Sigmoid colon (tissue), 7 donors: Measurements from ENCODE around the gene KLK5. TPM values are rescaled to one million over a fixed set of nuclear protein-coding genes. Genes with fewer than 3 reads are reported as not detected.
A peak's percentile ranks its signal among the peaks of the same experiment; 100 is the strongest.

Experiments
- DNase-seq: peaks from one replicate; pipeline ENCODE4 v3.0.0-alpha.2; 2019
- H3K27ac ChIP-seq, 4 donors: fragments of 200-600 bp; sonication (generic); one replicate each; pipeline ENCODE4 v1.5.1; 2016 to 2019; ENCODE audit warnings: mild to moderate bottlenecking in 1 of 4
- H3K27me3 ChIP-seq, 3 donors: fragments of 200-600 bp; sonication (generic); one replicate each; pipeline ENCODE4 v1.5.1; 2019; ENCODE audit warnings: mild to moderate bottlenecking in 1 of 3
- H3K36me3 ChIP-seq, 4 donors: fragments of 200-600 bp; sonication (generic); one replicate each; pipeline ENCODE4 v1.5.1; 2016 to 2019
- H3K4me1 ChIP-seq, 4 donors: fragments of 200-600 bp; sonication (generic); one replicate each; pipeline ENCODE4 v1.5.1; 2017 to 2019
- H3K4me3 ChIP-seq, 4 donors: fragments of 200-600 bp; sonication (generic); one replicate each; pipeline ENCODE4 v1.5.1; 2017 to 2019; ENCODE audit warnings: mild to moderate bottlenecking in 2 of 4, moderate library complexity in 1 of 4
- H3K9me3 ChIP-seq, 4 donors: fragments of 200-600 bp in 3 of 4; sonication (generic) in 3 of 4; one replicate each; pipeline versions ENCODE4 v1.5.1 to v1.6.1; 2013 to 2019
- CTCF ChIP-seq, 4 experiments: fragments of 450-650 bp in 3 of 4; fragments of 200-600 bp in 1 of 4; IDR thresholded peaks; one replicate each; pipeline ENCODE4 v1.5.1; 2016 to 2019; ENCODE audit warnings: antibody characterized with exemption in 4 of 4, mild to moderate bottlenecking in 3 of 4, moderate library complexity in 2 of 4
- EP300 ChIP-seq, 4 donors: sonication (generic); formaldehyde crosslinking; IDR thresholded peaks; one replicate each; pipeline ENCODE4 v1.6.1; 2017; ENCODE audit warnings: antibody characterized with exemption in 4 of 4
- POLR2A ChIP-seq, 2 donors: fragments of 450-650 bp; IDR thresholded peaks; one replicate each; pipeline ENCODE4 v1.6.1; 2016; ENCODE audit warnings: antibody characterized with exemption in 2 of 2, mild to moderate bottlenecking in 2 of 2, moderate library complexity in 2 of 2
- POLR2AphosphoS5 ChIP-seq, 4 donors: sonication (generic); formaldehyde crosslinking; IDR thresholded peaks; one replicate each; pipeline ENCODE4 v1.6.1; 2017; ENCODE audit warnings: antibody characterized with exemption in 4 of 4
- WGBS, 2 donors: extraction: QIAGEN DNeasy Blood & Tissue Kit; methylation state at CpG; one replicate each; pipeline ENCODE4 v1.1.7; 2013; 5-methylcytosine and 5-hydroxymethylcytosine counted together
- intact Hi-C: fragments of 100-400 bp; cut with DNase I; formaldehyde crosslinking; loops from one replicate; pipeline ENCODE4 v1.15.1; 2023
- polyA plus RNA-seq, 3 donors: library from polyadenylated mRNA; stranded (reverse); fragments of 200-250 nt; gene quantifications; one replicate each; pipeline ENCODE4 v1.2.3, GENCODE V29; 2013
- total RNA-seq, 4 donors: library from RNA; depleted of rRNA; stranded (reverse); fragments of >200 nt; gene quantifications; one replicate each; pipeline ENCODE4 v1.1.0, GENCODE V29; 2016
- donor health status: healthy with polysubstance abuse.
- donor health status: Bipolar disorder and iron deficiency.
- donor health status: healthy.

KLK5 gene
- total and polyA plus RNA-seq, 7 donors: not detected

DNA sequence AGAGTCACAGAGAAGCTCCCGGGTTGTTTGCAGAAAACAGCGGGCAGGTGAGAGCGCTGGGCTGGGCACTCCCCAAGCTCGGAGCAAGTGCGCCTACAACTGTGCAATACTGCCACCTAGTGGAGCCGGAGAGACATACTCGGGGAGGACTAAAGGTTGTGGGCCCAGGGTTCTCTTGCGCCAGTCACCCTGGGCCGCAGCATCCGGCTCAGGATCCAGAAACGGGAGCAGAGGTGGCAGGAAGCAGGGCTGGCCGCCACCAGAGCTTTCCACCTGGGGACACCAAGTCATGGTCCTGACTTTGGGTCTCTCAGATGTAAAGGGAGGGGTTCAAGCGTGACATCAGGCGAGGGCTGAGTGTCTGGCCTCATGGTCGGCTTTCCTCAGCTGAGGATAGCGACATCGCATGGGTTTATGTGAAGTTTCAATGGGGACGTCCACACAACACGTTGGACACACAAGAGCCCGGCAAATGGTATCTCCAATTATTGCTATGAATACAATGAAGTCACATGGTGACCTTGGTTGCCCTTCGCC, 30.5 kb downstream of the KLK5 start:
- intact Hi-C loops: loop anchor here (10.0 kb wide), 1 partner anchor 568 kb away; no protein-coding TSS in a partner anchor
- 27 to 33% methylated on average over 21 of the region's 21 CpGs for WGBS, 2 donors
- H3K27me3 ChIP-seq: peaks cover 0 to 39% (median 9%) of the 10 kb centered on the region in 3 donors
- H3K27ac ChIP-seq: no peak overlapping the region
- H3K4me3 ChIP-seq: no peak overlapping the region
- peaks cover 0 to 5% (median 0%) of the 10 kb centered on the region in 4 donors for H3K4me1 ChIP-seq
- DNase-seq: peak; percentile 80
- no peaks in the 10 kb centered on the region for H3K36me3 ChIP-seq
- no peak for TF ChIP-seq POLR2AphosphoS5 (IDR thresholded peaks at IDR 0.05)
- peak; percentile 27 to 78 (median 63) for TF ChIP-seq CTCF (IDR thresholded peaks at IDR 0.05)
- TF ChIP-seq POLR2A (IDR thresholded peaks at IDR 0.05): no peak
- no peaks in the 10 kb centered on the region for H3K9me3 ChIP-seq

- DNase-seq: no peak
- Histone ChIP-seq H3K9me3 (no peaks in the 10 kb centered on the region), H3K27ac (no peak overlapping the region), H3K4me3 (no peak overlapping the region), H3K36me3 (no peaks in the 10 kb centered on the region), H3K4me1 (peaks cover 0 to 5% (median 0%) of the 10 kb centered on the region in 4 donors), H3K27me3 (peaks cover 0 to 45% (median 8%) of the 10 kb centered on the region in 3 donors)
- 7 to 8% methylated on average over 12 of the region's 12 CpGs for WGBS, 2 donors
- TF ChIP-seq EP300 (IDR thresholded peaks at IDR 0.05): no peak
- intact Hi-C loops: loop anchor here (10.0 kb wide), 1 partner anchor 567 kb away; no protein-coding TSS in a partner anchor
Measured at GRCh38 chr19:50921426-50922316, 31.2 kb downstream of the KLK5 start.

DNA sequence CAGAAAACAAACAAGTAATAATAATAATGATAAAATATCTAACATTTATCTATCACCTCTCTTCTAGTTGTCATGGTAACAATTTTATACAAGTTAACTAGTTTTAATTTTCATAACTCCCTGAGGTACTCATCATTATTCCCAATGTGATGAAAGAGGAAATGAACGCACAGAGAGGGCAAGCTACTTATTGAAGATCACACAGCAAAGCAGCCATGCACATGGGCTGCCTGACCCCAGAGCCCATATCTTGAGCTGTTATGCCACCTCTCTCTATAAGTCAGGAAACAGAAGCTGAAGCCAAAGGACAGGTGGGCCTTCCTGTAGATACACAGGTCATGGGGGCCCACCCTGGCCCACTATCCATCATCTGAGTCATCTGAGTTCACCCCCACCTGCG, 36.8 kb downstream of the KLK5 start:
- intact Hi-C loops: no loop called here
- H3K9me3 ChIP-seq: no peaks in the 10 kb centered on the region
- H3K4me3 ChIP-seq: no peak overlapping the region
- no peaks in the 10 kb centered on the region for H3K36me3 ChIP-seq
- no peak for TF ChIP-seq CTCF (IDR thresholded peaks at IDR 0.05)
- 76 to 82% methylated on average over 2 of the region's 2 CpGs for WGBS, 2 donors
- DNase-seq: no peak
- no peak overlapping the region for H3K27ac ChIP-seq
- no peaks in the 10 kb centered on the region for H3K4me1 ChIP-seq
- H3K27me3 ChIP-seq: peaks cover 2 to 65% (median 24%) of the 10 kb centered on the region in 3 donors

DNA sequence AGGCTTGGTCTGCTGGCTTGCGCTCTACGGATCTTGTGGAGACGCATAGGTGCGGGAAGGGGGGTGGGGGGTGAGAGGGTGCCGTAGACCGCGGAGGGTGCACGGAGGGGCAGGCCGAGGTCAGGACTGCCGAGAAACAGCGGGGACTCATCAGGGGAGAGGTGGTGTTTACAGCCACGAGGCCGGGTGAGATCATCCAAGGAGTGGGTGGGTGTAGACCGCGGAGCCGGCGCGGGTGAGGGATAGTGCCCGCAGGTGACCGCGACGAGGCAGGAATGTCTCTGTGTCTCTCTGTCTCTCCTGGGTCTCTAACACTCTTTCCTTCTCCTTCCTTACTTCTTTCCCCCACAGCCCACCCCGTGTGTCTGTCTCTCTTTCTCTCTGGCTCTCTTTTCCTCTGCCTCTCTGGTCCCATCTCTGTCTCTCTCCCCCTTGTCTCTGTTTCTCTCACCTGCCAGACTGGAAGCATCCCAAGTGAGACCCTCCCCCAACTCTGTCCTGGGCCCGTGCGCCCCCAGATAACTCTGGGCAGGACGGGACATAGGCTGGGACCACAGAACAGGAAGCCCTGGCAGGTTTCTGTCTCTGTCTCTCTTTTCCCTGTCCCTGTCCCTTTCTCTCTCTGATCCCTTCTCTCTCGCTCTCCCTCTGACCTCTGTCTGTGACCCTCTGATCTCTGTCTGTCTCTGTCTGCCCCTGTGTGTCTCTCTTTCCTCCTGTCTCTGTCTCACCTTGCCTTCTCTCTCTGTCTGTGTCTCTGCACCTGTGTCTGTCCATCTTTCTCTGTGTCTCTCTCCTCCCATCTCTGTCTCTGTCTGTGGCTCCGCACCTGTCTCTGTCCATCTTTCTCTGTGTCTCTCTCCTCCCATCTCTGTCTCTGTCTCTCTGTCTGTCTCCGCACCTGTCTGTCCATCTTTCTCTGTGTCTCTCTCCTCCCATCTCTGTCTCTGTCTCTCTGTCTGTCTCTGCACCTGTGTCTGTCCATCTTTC, 39.8 kb downstream of the KLK5 start:
- Histone ChIP-seq H3K27me3 (peaks cover 19 to 80% (median 46%) of the 10 kb centered on the region in 3 donors), H3K4me3 (no peak overlapping the region), H3K27ac (no peak overlapping the region), H3K9me3 (peaks cover 0 to 3% (median 0%) of the 10 kb centered on the region in 4 donors), H3K4me1 (peaks cover 0 to 6% (median 0%) of the 10 kb centered on the region in 4 donors), H3K36me3 (no peaks in the 10 kb centered on the region)
- WGBS, 2 donors: 9% methylated on average over 29 of the region's 29 CpGs
- no peak for TF ChIP-seq CTCF (IDR thresholded peaks at IDR 0.05)
- TF ChIP-seq POLR2AphosphoS5 (IDR thresholded peaks at IDR 0.05): no peak
- TF ChIP-seq EP300 (IDR thresholded peaks at IDR 0.05): no peak
- TF ChIP-seq POLR2A (IDR thresholded peaks at IDR 0.05): no peak
- DNase-seq: no peak
- intact Hi-C loops: no loop called here
